ENCODE measurements around the gene KATNBL1. TPM values are rescaled to one million over a fixed set of nuclear protein-coding genes. Genes with fewer than 3 reads are reported as not detected.
A peak's percentile ranks its signal among the peaks of the same experiment; 100 is the strongest.

Gene KATNBL1
- total and polyA plus RNA-seq, 8 donors = 19.4 to 105 (median 54.8) TPM

DNA sequence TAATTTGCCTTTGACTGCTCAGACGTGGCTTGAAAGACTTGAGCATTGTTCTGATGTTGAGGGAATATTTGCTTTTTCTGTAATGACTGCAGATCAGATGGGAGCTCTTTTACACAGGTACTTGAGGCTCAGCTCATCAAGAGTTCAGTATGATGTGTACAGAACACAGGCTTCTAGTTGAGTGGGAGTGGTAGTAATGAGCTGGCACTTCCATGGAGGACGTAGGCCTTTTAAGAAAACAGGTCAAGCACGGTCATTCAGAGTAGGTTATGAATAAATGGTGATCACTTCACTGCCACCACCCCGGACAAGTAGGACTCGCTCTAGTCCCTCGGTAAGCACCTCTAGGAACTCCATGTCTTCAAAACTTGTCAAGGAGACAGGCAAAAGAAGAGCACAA lies 23.7 kb upstream of the KATNBL1 start:
- Histone ChIP-seq H3K9me3 (no peaks in the 10 kb centered on the region), H3K4me1 (no peaks in the 10 kb centered on the region), H3K27me3 (no peaks in the 10 kb centered on the region), H3K36me3 (peaks cover 50 to 100% (median 98%) of the 10 kb centered on the region in 4 donors), H3K27ac (no peak overlapping the region), H3K4me3 (no peak overlapping the region)
- TF ChIP-seq POLR2AphosphoS5 (IDR thresholded peaks at IDR 0.05) = no peak
- TF ChIP-seq, protein P1, sequence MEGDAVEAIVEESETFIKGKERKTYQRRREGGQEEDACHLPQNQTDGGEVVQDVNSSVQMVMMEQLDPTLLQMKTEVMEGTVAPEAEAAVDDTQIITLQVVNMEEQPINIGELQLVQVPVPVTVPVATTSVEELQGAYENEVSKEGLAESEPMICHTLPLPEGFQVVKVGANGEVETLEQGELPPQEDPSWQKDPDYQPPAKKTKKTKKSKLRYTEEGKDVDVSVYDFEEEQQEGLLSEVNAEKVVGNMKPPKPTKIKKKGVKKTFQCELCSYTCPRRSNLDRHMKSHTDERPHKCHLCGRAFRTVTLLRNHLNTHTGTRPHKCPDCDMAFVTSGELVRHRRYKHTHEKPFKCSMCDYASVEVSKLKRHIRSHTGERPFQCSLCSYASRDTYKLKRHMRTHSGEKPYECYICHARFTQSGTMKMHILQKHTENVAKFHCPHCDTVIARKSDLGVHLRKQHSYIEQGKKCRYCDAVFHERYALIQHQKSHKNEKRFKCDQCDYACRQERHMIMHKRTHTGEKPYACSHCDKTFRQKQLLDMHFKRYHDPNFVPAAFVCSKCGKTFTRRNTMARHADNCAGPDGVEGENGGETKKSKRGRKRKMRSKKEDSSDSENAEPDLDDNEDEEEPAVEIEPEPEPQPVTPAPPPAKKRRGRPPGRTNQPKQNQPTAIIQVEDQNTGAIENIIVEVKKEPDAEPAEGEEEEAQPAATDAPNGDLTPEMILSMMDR (IDR thresholded peaks at IDR 0.05) = no peak
- no peak for TF ChIP-seq POLR2A (IDR thresholded peaks at IDR 0.05)
- no peak for TF ChIP-seq EP300 (IDR thresholded peaks at IDR 0.05)
- 71 to 80% (median 76%) methylated on average over 6 of the region's 6 CpGs for WGBS, 5 donors
- DNase-seq = no peak
- intact Hi-C loops (cut with DNase I; ENCODE audit: low total_unique reads) = no loop called here

GRCh38 chr15:34223904-34224596 lies 14.2 kb upstream of the KATNBL1 start:
- TF ChIP-seq POLR2A (IDR thresholded peaks at IDR 0.05) (no peak), POLR2AphosphoS5 (IDR thresholded peaks at IDR 0.05) (no peak), EP300 (IDR thresholded peaks at IDR 0.05) (no peak)
- TF ChIP-seq, protein P1 (IDR thresholded peaks at IDR 0.05) = no peak
- peak overlapping the region; percentile 86 to 91 (median 89) for H3K27ac ChIP-seq
- DNase-seq = peak in 1 of 2 donors; percentile 40
- H3K9me3 ChIP-seq = no peaks in the 10 kb centered on the region
- peaks cover under 1 to 27% (median 25%) of the 10 kb centered on the region in 4 donors for H3K36me3 ChIP-seq
- H3K4me1 ChIP-seq = peaks cover 9 to 34% (median 22%) of the 10 kb centered on the region in 4 donors
- intact Hi-C loops (cut with DNase I; ENCODE audit: low total_unique reads) = no loop called here
- no peaks in the 10 kb centered on the region for H3K27me3 ChIP-seq
- H3K4me3 ChIP-seq = peak overlapping the region; percentile 65 to 98 (median 92)
- 31 to 50% (median 41%) methylated on average over 24 of the region's 24 CpGs for WGBS, 5 donors

DNA sequence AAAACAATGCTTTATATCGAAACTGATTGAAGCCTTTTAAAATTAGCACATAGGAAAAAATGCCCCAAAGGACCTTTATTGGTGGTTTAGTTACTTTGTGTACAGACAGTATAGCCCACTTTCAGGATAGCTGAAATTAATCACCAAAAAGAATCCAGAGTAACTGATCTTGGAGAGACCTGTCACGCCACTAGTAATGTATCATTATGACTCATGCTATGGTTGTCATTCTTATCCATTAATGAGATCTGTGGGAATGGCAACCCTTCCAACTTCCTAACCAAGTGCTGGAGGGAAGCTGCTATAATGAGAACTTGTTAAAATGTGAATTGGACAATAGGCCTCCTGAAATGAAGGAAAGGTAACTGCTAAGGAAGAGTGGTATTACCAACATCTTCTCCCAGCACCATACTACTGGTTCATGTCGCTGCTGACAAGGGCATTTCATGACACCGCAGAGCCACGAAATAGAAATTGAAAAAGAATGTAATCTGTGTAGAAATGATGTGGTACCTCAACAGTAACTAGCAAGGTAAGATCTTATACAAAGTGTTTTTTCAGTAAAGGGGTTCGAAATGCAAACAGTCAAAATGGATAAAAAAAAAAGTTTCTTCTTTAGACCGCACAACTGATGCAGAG lies 7.8 kb upstream of the KATNBL1 start:
- no peaks in the 10 kb centered on the region for H3K27me3 ChIP-seq
- intact Hi-C loops (cut with DNase I; ENCODE audit: low total_unique reads) = no loop called here
- 81 to 87% (median 84%) methylated on average over 7 of the region's 7 CpGs for WGBS, 5 donors
- TF ChIP-seq POLR2A (IDR thresholded peaks at IDR 0.05) = no peak
- TF ChIP-seq POLR2AphosphoS5 (IDR thresholded peaks at IDR 0.05) = no peak
- TF ChIP-seq, protein P1 (IDR thresholded peaks at IDR 0.05) = no peak
- no peak for TF ChIP-seq EP300 (IDR thresholded peaks at IDR 0.05)
- DNase-seq = no peak
- no peaks in the 10 kb centered on the region for H3K4me1 ChIP-seq
- H3K4me3 ChIP-seq = no peak overlapping the region
- no peaks in the 10 kb centered on the region for H3K36me3 ChIP-seq
- no peak overlapping the region for H3K27ac ChIP-seq
- no peaks in the 10 kb centered on the region for H3K9me3 ChIP-seq

DNA sequence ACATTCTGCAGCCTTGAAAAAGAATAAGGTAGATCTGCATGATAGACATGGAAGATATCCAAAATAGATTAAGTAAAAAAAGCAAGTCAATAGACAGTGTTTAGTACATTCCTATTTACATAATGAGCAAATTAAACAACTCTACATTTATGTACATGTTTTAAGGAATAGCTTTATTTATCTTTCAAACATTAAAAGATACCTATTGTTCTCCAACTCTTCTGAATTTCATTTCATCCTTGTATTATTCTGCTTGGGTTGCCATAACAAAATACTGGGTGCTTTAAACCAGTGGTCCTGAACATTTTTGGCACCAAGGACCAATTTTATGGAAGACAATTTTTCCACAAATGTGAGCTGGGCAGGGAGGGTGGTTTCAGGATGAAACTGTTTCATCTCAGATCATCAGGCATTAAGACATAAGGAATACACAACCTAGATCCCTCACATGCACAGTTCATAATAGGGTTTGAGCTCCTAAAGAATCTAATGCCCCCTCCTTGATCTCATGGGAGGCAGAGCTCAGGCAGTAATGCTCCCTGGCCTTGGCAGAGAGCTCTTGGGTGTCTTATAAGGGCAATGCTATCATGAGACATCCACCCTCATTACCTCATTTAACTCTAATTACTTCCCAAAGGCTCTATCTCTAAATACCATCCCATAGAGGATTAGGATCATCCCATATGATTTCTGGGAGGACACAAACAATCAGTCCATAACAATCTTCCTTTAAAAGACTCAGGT lies 6.8 kb upstream of the KATNBL1 start:
- TF ChIP-seq POLR2AphosphoS5 (IDR thresholded peaks at IDR 0.05) (no peak), EP300 (IDR thresholded peaks at IDR 0.05) (no peak), POLR2A (IDR thresholded peaks at IDR 0.05) (no peak)
- TF ChIP-seq, protein P1 (IDR thresholded peaks at IDR 0.05) = no peak
- H3K4me1 ChIP-seq = no peaks in the 10 kb centered on the region
- DNase-seq = no peak
- intact Hi-C loops (cut with DNase I; ENCODE audit: low total_unique reads) = no loop called here
- H3K36me3 ChIP-seq = no peaks in the 10 kb centered on the region
- no peaks in the 10 kb centered on the region for H3K27me3 ChIP-seq
- no peak overlapping the region for H3K4me3 ChIP-seq
- H3K9me3 ChIP-seq = no peaks in the 10 kb centered on the region
- H3K27ac ChIP-seq = no peak overlapping the region

Data from stomach (tissue), 9 donors.